K562 (cell line): Measurements from ENCODE around the gene NXF1. TPM values are rescaled to one million over a fixed set of nuclear protein-coding genes. Genes with fewer than 3 reads are reported as not detected.

ENCODE experiments used
- BDP1 ChIP-seq: IDR thresholded peaks from 3 replicates; pipeline ENCODE4 v1.6.1; 2011; ENCODE audit not compliant: insufficient read length, insufficient read depth
- CSDE1 ChIP-seq, 2 experiments: fragments of 450-650 bp; IDR thresholded peaks; 2 replicates each; pipeline ENCODE4 v1.6.1; 2016; ENCODE audit warnings: mild to moderate bottlenecking in 1 of 2
- MEF2D ChIP-seq: conservative IDR thresholded peaks from 2 replicates; pipeline ENCODE4 v1.6.1; 2016; ENCODE audit warnings: low read depth, missing genetic modification characterization, missing compliant biosample characterization
- PCBP1 ChIP-seq: fragments of 200-400 bp; formaldehyde crosslinking; IDR thresholded peaks from 2 replicates; pipeline ENCODE4 v1.6.1; 2018; ENCODE audit warnings: mild to moderate bottlenecking, low read depth, low read length; ENCODE audit not compliant: poor library complexity, severe bottlenecking
- POLR2G ChIP-seq: fragments of 200-400 bp; formaldehyde crosslinking; IDR thresholded peaks from 2 replicates; pipeline ENCODE4 v1.6.1; 2017; ENCODE audit warnings: low read depth, mild to moderate bottlenecking, antibody characterized with exemption, low read length, moderate library complexity
- TCF15 ChIP-seq: fragments of 250-450 bp; sonication (Bioruptor Pico); IDR thresholded peaks from 2 replicates; pipeline ENCODE4 v1.8.0; 2022; ENCODE audit warnings: moderate library complexity, mild to moderate bottlenecking, inconsistent platforms
- TCF7L2 ChIP-seq: fragments of 150-350 bp; IDR thresholded peaks from 2 replicates; pipeline ENCODE4 v1.6.1; 2016; ENCODE audit warnings: low read depth, mild to moderate bottlenecking, low read length, moderate library complexity
- TEAD1 ChIP-seq, 2 experiments: fragments of 450-650 bp in 1 of 2; sonication (generic) in 1 of 2; formaldehyde crosslinking; IDR thresholded peaks; 2 replicates each; pipeline versions ENCODE4 v1.4.0 to v1.8.0; 2020 to 2022; ENCODE audit warnings: mild to moderate bottlenecking in 2 of 2, missing genetic modification reagents in 1 of 2
- THRA ChIP-seq: fragments of 450-650 bp; IDR thresholded peaks from 2 replicates; pipeline ENCODE4 v1.6.1; 2017; ENCODE audit warnings: mild to moderate bottlenecking, moderate library complexity
- ZNF212 ChIP-seq: fragments of 450-650 bp; formaldehyde crosslinking; IDR thresholded peaks from 2 replicates; pipeline ENCODE4 v1.4.0; 2020; ENCODE audit warnings: mild to moderate bottlenecking
- ZNF224 ChIP-seq: sonication (generic); formaldehyde crosslinking; IDR thresholded peaks from 2 replicates; pipeline ENCODE4 v1.8.0; 2022; ENCODE audit warnings: mild to moderate bottlenecking, missing genetic modification reagents
- ZNF282 ChIP-seq: sonication (generic); formaldehyde crosslinking; IDR thresholded peaks from 2 replicates; pipeline ENCODE4 v1.8.1; 2023; ENCODE audit warnings: missing genetic modification reagents
- ZNF398 ChIP-seq: fragments of 250-450 bp; sonication (Bioruptor Pico); IDR thresholded peaks from 2 replicates; pipeline ENCODE4 v1.8.0; 2021; ENCODE audit warnings: moderate library complexity, mild to moderate bottlenecking, inconsistent platforms
- ZNF507 ChIP-seq: conservative IDR thresholded peaks from 2 replicates; pipeline ENCODE4 v1.6.1; 2017; ENCODE audit warnings: missing genetic modification characterization, missing compliant biosample characterization
- ZNF778 ChIP-seq: fragments of 450-650 bp; formaldehyde crosslinking; IDR thresholded peaks from 2 replicates; pipeline ENCODE4 v1.4.0; 2020; ENCODE audit warnings: mild to moderate bottlenecking, moderate library complexity
- polyA plus RNA-seq, 8 experiments: library from polyadenylated mRNA; depleted of rRNA in 4 of 8; stranded (reverse) in 5 of 8; unstranded in 3 of 8; fragments of >200 nt; fragmentation: Nextera tagmentation in 2 of 8; fragmentation: Illumina TruSeq in 1 of 8; extraction: Ambion mirVana in 2 of 8; extraction: Trizol in 1 of 8; gene quantifications; 2 replicates each; pipeline versions ENCODE4 v1.2.1 to v1.2.3, GENCODE V29; 2011 to 2014; ENCODE audit warnings: inconsistent platforms in 1 of 8, missing spikeins in 1 of 8
- total RNA-seq, 7 experiments: library from RNA; depleted of rRNA in 6 of 7; stranded (reverse); fragments of >200 nt in 6 of 7; fragmentation: Illumina TruSeq in 2 of 7; extraction: Trizol in 2 of 7; gene quantifications; 2 replicates each; pipeline versions ENCODE4 v1.2.1 to v1.2.3, GENCODE V29; 2011 to 2021; ENCODE audit warnings: low replicate concordance in 1 of 7
- TF ChIP-seq, protein P1 (sequence below): sonication (generic); formaldehyde crosslinking; IDR thresholded peaks from 2 replicates; pipeline ENCODE4 v1.8.0; 2022; ENCODE audit warnings: mild to moderate bottlenecking, missing genetic modification reagents
- TF ChIP-seq, protein P2 (sequence below): fragments of 250-450 bp; sonication (Bioruptor Pico); IDR thresholded peaks from 2 replicates; pipeline ENCODE4 v1.8.0; 2021; ENCODE audit warnings: borderline replicate concordance, mild to moderate bottlenecking, moderate library complexity; ENCODE audit not compliant: poor library complexity, severe bottlenecking
- TF ChIP-seq, protein P3 (sequence below): IDR thresholded peaks from 3 replicates; pipeline ENCODE4 v1.6.1; 2011; ENCODE audit warnings: borderline replicate concordance, mild to moderate bottlenecking, moderate library complexity; ENCODE audit not compliant: insufficient read length; ENCODE audit errors: extremely low read depth

The NXF1 gene
- total and polyA plus RNA-seq, 9 of the 15 experiments (the other 6 are each of a cell fraction or from before 2014, with no cell fraction given) = 18.1 to 98.3 (median 35.8) TPM

GRCh38 chr11:62786318-62787004 is 18.8 kb downstream of the NXF1 start (continued):
- TF ChIP-seq TEAD1 (CRISPR knock-in tag; IDR thresholded peaks at IDR 0.05) = no peak
- TF ChIP-seq ZNF282 (CRISPR knock-in tag) = no peak
- no peak for TF ChIP-seq ZNF507 (tag)
- no peak for TF ChIP-seq ZNF224 (CRISPR knock-in tag)
- TF ChIP-seq, protein P1, sequence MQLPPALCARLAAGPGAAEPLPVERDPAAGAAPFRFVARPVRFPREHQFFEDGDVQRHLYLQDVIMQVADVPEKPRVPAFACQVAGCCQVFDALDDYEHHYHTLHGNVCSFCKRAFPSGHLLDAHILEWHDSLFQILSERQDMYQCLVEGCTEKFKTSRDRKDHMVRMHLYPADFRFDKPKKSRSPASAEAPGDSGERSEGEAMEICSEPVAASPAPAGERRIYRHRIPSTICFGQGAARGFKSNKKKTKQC (CRISPR knock-in tag) = no peak
- TF ChIP-seq TCF15 (CRISPR knock-in tag) = no peak
- no peak for TF ChIP-seq TCF7L2
- TF ChIP-seq PCBP1 = no peak
- TF ChIP-seq, protein P2, sequence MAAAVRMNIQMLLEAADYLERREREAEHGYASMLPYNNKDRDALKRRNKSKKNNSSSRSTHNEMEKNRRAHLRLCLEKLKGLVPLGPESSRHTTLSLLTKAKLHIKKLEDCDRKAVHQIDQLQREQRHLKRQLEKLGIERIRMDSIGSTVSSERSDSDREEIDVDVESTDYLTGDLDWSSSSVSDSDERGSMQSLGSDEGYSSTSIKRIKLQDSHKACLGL (CRISPR knock-in tag) = no peak
- TF ChIP-seq, protein P3, sequence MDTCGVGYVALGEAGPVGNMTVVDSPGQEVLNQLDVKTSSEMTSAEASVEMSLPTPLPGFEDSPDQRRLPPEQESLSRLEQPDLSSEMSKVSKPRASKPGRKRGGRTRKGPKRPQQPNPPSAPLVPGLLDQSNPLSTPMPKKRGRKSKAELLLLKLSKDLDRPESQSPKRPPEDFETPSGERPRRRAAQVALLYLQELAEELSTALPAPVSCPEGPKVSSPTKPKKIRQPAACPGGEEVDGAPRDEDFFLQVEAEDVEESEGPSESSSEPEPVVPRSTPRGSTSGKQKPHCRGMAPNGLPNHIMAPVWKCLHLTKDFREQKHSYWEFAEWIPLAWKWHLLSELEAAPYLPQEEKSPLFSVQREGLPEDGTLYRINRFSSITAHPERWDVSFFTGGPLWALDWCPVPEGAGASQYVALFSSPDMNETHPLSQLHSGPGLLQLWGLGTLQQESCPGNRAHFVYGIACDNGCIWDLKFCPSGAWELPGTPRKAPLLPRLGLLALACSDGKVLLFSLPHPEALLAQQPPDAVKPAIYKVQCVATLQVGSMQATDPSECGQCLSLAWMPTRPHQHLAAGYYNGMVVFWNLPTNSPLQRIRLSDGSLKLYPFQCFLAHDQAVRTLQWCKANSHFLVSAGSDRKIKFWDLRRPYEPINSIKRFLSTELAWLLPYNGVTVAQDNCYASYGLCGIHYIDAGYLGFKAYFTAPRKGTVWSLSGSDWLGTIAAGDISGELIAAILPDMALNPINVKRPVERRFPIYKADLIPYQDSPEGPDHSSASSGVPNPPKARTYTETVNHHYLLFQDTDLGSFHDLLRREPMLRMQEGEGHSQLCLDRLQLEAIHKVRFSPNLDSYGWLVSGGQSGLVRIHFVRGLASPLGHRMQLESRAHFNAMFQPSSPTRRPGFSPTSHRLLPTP = no peak
- no peak for TF ChIP-seq ZNF778 (CRISPR knock-in tag)
- no peak for TF ChIP-seq ZNF212 (CRISPR knock-in tag)
- TF ChIP-seq ZNF398 (CRISPR knock-in tag) = no peak
- TF ChIP-seq BDP1 = no peak
- no peak for TF ChIP-seq CSDE1 (IDR thresholded peaks at IDR 0.05)
- no peak for TF ChIP-seq THRA
- TF ChIP-seq MEF2D (tag) = no peak
- TF ChIP-seq POLR2G = no peak
